ENCODE data around the gene SMARCA2.

Gene SMARCA2

DNA sequence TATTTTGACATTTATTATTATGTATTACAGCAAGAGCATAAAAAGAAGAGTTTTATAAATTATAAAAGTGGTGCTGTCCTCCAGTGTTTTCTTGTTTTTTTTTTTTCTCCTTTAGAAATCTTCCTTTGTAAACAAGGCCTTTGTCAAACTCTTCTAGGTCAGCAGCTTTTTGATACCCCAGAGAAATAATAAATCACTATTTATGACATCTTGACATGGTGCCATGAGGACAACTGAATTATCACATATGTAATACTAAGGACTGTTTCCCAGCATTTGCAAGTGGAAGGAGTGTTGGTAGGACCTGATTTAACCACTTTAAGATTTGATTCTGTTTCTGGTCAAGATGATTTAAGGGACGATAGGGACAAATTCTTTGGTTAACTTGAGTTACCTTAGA lies 4.6 kb downstream of the SMARCA2 start:
- no peak for DNase-seq
- TF ChIP-seq POLR2A (IDR thresholded peaks at IDR 0.05; ENCODE audit: low read length) (no peak), GATA1 (IDR thresholded peaks at IDR 0.05; ENCODE audit: low read depth, low read length) (no peak)

- TF ChIP-seq POLR2A (IDR thresholded peaks at IDR 0.05; ENCODE audit: low read length), result no peak
- no peak for TF ChIP-seq GATA1 (IDR thresholded peaks at IDR 0.05; ENCODE audit: low read depth, low read length)
- peak; percentile 14 to 44 for DNase-seq
Observed at GRCh38 chr9:2021731-2022130, 6.6 kb downstream of the SMARCA2 start.

GRCh38 chr9:2022560-2022959 lies 7.4 kb downstream of the SMARCA2 start:
- TF ChIP-seq POLR2A (IDR thresholded peaks at IDR 0.05; ENCODE audit: low read length), result no peak
- no peak for TF ChIP-seq GATA1 (IDR thresholded peaks at IDR 0.05; ENCODE audit: low read depth, low read length)
- DNase-seq, result peak; percentile 24 to 31

DNA sequence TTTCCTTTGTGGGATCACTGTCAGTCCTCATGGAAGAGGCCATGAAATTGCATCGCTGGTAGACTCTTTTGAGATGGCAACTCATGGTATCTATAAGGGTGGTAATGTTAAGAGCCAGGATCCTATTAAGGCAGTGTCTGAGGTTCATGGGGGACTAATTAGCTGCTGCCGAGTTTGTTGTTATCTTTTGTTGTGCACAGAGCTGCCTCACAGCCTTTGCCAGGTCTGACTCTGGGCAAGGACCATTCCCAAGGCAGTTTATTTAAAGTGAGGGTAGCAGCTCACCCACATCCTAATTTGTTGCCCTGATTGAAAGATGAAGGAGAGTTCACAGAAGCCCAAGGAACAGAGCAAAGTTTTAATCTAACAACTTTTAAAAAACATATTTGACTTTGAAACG lies 7.9 kb downstream of the SMARCA2 start:
- TF ChIP-seq GATA1 (IDR thresholded peaks at IDR 0.05; ENCODE audit: low read depth, low read length) (no peak), POLR2A (IDR thresholded peaks at IDR 0.05; ENCODE audit: low read length) (no peak)
- DNase-seq, result peak; percentile 30 to 38

GRCh38 chr9:2023532-2023931 lies 8.4 kb downstream of the SMARCA2 start:
- peak; percentile 37 to 46 for DNase-seq
- TF ChIP-seq GATA1 (IDR thresholded peaks at IDR 0.05; ENCODE audit: low read depth, low read length) (no peak), POLR2A (IDR thresholded peaks at IDR 0.05; ENCODE audit: low read length) (no peak)

DNA sequence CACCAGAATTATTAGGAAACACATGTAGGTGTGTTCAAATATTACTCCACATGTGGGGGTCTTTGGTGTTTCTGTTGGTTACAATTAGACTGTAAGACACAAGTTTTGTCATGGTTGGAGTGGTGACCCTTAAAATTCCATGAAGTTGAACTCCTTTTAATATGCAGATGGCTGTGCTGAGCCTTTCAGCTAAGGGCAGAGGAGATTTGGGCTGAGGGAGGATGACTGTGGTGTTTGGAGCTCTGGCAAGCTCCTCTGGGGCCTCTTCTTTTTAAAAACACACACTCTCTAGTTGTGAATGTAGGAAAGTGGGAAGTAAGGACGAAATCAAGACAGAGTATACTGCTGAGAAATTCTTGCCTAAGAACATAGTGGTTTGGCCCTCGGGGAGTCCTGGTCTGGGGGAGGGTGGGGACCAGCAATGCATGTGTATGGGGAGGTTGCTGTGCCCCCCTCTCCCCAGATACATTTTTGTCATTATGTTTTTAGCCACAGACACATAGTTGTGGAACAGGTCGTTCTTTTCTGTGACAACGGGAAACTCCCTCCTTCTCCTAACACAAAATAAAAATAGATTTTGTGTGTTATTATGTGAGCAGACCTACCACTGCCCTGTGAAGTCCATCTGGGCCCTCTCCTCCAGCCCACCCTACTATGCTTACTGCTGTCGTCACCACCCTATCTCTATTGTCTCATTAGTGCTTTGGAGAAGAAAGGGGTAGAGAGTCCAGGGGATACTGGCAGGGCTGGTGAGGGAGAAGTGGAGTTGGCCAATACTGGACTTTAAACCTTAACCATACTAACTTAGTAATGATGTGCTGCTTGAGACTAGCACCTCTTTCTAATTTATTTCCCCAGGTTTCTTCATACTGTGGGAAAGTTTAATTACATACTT lies 10.0 kb downstream of the SMARCA2 start:
- TF ChIP-seq GATA1 (IDR thresholded peaks at IDR 0.05; ENCODE audit: low read depth, low read length), result no peak
- TF ChIP-seq POLR2A (IDR thresholded peaks at IDR 0.05; ENCODE audit: low read length), result no peak
- no peak for DNase-seq

GRCh38 chr9:2026220-2026997 lies 11.3 kb downstream of the SMARCA2 start:
- DNase-seq, result no peak
- TF ChIP-seq POLR2A (IDR thresholded peaks at IDR 0.05; ENCODE audit: low read length) (no peak), GATA1 (IDR thresholded peaks at IDR 0.05; ENCODE audit: low read depth, low read length) (no peak)

GRCh38 chr9:2027543-2028160 lies 12.5 kb downstream of the SMARCA2 start:
- TF ChIP-seq GATA1 (IDR thresholded peaks at IDR 0.05; ENCODE audit: low read depth, low read length) (no peak), POLR2A (IDR thresholded peaks at IDR 0.05; ENCODE audit: low read length) (no peak)
- DNase-seq, result peak in 1 of 2 experiments; percentile 8

DNA sequence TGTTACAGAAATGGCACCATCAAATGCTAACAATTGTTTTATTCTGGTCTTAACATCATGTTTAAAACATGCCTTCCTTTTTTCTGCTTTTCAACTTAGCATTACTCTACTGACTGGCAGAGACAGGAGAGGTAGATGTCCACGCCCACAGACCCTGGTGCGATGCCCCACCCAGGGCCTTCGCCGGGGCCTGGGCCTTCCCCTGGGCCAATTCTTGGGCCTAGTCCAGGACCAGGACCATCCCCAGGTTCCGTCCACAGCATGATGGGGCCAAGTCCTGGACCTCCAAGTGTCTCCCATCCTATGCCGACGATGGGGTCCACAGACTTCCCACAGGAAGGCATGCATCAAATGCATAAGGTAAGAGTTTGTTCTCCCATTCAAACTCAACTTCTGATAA lies 13.7 kb downstream of the SMARCA2 start:
- DNase-seq, result no peak
- TF ChIP-seq GATA1 (IDR thresholded peaks at IDR 0.05; ENCODE audit: low read depth, low read length) (no peak), POLR2A (IDR thresholded peaks at IDR 0.05; ENCODE audit: low read length) (no peak)

- TF ChIP-seq POLR2A (IDR thresholded peaks at IDR 0.05; ENCODE audit: low read length), result no peak
- no peak for TF ChIP-seq GATA1 (IDR thresholded peaks at IDR 0.05; ENCODE audit: low read depth, low read length)
- peak in 1 of 2 experiments; percentile 9 for DNase-seq
Observed at GRCh38 chr9:2029666-2030170, 14.6 kb downstream of the SMARCA2 start.

- TF ChIP-seq GATA1 (IDR thresholded peaks at IDR 0.05; ENCODE audit: low read depth, low read length), result no peak
- TF ChIP-seq POLR2A (IDR thresholded peaks at IDR 0.05; ENCODE audit: low read length), result no peak
- peak; percentile 18 to 30 for DNase-seq
Observed at GRCh38 chr9:2032234-2032633, 17.1 kb downstream of the SMARCA2 start.

- TF ChIP-seq GATA1 (IDR thresholded peaks at IDR 0.05; ENCODE audit: low read depth, low read length) (no peak), POLR2A (IDR thresholded peaks at IDR 0.05; ENCODE audit: low read length) (no peak)
- DNase-seq, result no peak
Observed at GRCh38 chr9:2036844-2037243, 21.7 kb downstream of the SMARCA2 start.

DNA sequence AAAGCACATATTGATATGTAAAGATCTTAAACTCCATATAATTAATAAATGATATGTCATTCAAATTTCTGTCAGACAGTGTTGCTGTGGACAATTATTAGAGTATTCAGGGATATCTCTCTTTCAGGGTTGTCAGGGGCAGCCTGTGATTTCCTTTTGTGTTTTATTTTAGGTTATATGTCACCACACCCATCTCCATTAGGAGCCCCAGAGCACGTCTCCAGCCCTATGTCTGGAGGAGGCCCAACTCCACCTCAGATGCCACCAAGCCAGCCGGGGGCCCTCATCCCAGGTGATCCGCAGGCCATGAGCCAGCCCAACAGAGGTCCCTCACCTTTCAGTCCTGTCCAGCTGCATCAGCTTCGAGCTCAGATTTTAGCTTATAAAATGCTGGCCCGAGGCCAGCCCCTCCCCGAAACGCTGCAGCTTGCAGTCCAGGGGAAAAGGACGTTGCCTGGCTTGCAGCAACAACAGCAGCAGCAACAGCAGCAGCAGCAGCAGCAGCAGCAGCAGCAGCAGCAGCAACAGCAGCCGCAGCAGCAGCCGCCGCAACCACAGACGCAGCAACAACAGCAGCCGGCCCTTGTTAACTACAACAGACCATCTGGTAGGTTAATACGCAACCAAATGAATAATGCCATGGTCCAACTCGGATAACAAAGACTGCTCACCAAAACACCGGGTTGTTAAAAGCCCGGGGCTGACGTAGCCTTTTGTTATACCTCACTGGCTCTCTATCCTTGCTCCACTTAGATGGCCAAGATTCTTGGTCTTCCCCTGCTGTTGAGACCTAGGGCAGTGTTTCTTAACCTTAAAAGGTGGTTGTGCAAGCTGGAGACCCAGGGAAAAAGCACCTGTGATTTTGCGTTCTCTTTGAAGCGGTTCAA lies 24.4 kb downstream of the SMARCA2 start:
- TF ChIP-seq GATA1 (IDR thresholded peaks at IDR 0.05; ENCODE audit: low read depth, low read length) (no peak), POLR2A (IDR thresholded peaks at IDR 0.05; ENCODE audit: low read length) (no peak)
- no peak for DNase-seq

Data from erythroblast (primary cell).